GM19397 (cell line): ENCODE results near the gene ZSCAN25.
"Not testable (repeated sequence)": the region's sequence is repeated elsewhere in the genome, so short reads cannot be mapped to it uniquely, and the experiment has no call there.

Experiments
- ATAC-seq: cut with Tn5 transposase; IDR thresholded peaks from one replicate; pipeline ENCODE4 v1.9.1; 2021; ENCODE audit warnings: mild to moderate bottlenecking, moderate library complexity; ENCODE audit not compliant: unreplicated experiment

Gene ZSCAN25

GRCh38 chr7:99644431-99644830, 27.7 kb downstream of the ZSCAN25 start:
- ATAC-seq, result no peak

GRCh38 chr7:99645590-99645989, 28.8 kb downstream of the ZSCAN25 start:
- ATAC-seq, result no peak

- ATAC-seq, result no peak
These were observed 32.1 kb downstream of the ZSCAN25 start for GRCh38 chr7:99648843-99649242.

GRCh38 chr7:99651290-99651689, 34.5 kb downstream of the ZSCAN25 start:
- no peak for ATAC-seq

GRCh38 chr7:99652671-99653070, 35.9 kb downstream of the ZSCAN25 start:
- ATAC-seq, result no peak

- ATAC-seq, result not testable (repeated sequence)
These were observed 36.5 kb downstream of the ZSCAN25 start for GRCh38 chr7:99653269-99653668.

- no peak for ATAC-seq
These were observed 37.0 kb downstream of the ZSCAN25 start for GRCh38 chr7:99653754-99654153.

GRCh38 chr7:99654626-99655025, 37.9 kb downstream of the ZSCAN25 start:
- ATAC-seq, result not testable (repeated sequence)

- not testable (repeated sequence) for ATAC-seq
These were observed 41.1 kb downstream of the ZSCAN25 start for GRCh38 chr7:99657879-99658278.

GRCh38 chr7:99665312-99666012, 48.7 kb downstream of the ZSCAN25 start:
- no peak for ATAC-seq

- no peak for ATAC-seq
These were observed 49.3 kb downstream of the ZSCAN25 start for GRCh38 chr7:99666013-99666395.

GRCh38 chr7:99667179-99667578, 50.4 kb downstream of the ZSCAN25 start:
- no peak for ATAC-seq

GRCh38 chr7:99668541-99668940, 51.8 kb downstream of the ZSCAN25 start:
- no peak for ATAC-seq

- ATAC-seq, result no peak
These were observed 53.0 kb downstream of the ZSCAN25 start for GRCh38 chr7:99669782-99670181.

GRCh38 chr7:99672573-99672972, 55.8 kb downstream of the ZSCAN25 start:
- ATAC-seq, result no peak

GRCh38 chr7:99674995-99675742, 58.4 kb downstream of the ZSCAN25 start:
- no peak for ATAC-seq

- no peak for ATAC-seq
These were observed 60.4 kb downstream of the ZSCAN25 start for GRCh38 chr7:99677013-99677647.

GRCh38 chr7:99677648-99678045, 60.9 kb downstream of the ZSCAN25 start:
- ATAC-seq, result no peak

- no peak for ATAC-seq
These were observed 62.3 kb downstream of the ZSCAN25 start for GRCh38 chr7:99679032-99679399.

- ATAC-seq, result no peak
These were observed 62.9 kb downstream of the ZSCAN25 start, which contains the start of gene CYP3A5 for GRCh38 chr7:99679400-99680191. TSS of gene CYP3A5 (minus strand) at chr7:99679996. CDS start at chr7:99679896, 100 bp downstream.
